WI38 (cell line): ENCODE results near the gene SYNGAP1.
"Not testable (repeated sequence)": the region's sequence is repeated elsewhere in the genome, so short reads cannot be mapped to it uniquely, and the experiment has no call there.

ENCODE experiments used
- H3K4me3 ChIP-seq: 2 replicates; pipeline ENCODE4 v1.5.1; 2011; ENCODE audit warnings: low read depth, mild to moderate bottlenecking, control low read depth, low read length
- TF ChIP-seq, protein P1 (sequence below): IDR thresholded peaks from 2 replicates; pipeline ENCODE4 v1.5.1; 2012; ENCODE audit warnings: low read depth, mild to moderate bottlenecking, control low read depth, low read length

Gene SYNGAP1

DNA sequence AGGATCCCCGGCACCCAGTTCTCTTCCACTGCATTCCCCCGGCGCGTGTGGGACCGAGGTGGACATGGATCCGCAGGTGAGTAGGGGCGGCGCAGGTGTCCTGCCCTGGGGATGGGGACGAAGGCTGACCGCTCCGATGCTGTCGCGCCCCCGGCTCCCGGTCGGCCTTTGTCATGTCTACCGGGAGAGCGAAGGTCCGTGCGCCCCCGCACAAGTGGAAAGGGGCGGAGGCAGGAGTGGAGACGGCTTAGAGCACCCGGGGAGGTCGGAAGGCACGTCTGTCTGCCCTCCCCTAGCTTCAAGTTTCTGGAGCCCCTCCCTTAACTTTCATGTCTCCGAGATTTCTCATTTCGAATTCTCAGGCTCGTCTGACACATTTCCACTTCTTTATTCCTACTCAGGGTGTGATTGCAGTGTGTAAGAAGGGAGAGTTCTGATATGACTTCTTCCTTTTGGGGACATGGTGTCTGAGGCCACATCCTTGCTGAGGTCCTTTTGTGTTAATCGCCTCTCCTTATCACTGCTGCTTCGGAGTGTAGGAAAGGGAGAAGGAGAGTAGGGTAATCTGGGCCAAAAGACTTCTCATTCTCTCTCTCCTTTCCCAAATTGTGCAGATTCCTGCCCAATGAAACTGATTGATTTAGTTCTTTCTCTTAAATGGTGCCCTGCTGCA, 27.8 kb upstream of the SYNGAP1 start:
- TF ChIP-seq, protein P1, sequence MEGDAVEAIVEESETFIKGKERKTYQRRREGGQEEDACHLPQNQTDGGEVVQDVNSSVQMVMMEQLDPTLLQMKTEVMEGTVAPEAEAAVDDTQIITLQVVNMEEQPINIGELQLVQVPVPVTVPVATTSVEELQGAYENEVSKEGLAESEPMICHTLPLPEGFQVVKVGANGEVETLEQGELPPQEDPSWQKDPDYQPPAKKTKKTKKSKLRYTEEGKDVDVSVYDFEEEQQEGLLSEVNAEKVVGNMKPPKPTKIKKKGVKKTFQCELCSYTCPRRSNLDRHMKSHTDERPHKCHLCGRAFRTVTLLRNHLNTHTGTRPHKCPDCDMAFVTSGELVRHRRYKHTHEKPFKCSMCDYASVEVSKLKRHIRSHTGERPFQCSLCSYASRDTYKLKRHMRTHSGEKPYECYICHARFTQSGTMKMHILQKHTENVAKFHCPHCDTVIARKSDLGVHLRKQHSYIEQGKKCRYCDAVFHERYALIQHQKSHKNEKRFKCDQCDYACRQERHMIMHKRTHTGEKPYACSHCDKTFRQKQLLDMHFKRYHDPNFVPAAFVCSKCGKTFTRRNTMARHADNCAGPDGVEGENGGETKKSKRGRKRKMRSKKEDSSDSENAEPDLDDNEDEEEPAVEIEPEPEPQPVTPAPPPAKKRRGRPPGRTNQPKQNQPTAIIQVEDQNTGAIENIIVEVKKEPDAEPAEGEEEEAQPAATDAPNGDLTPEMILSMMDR: no peak
- H3K4me3 ChIP-seq: peak overlapping the region; percentile 88

DNA sequence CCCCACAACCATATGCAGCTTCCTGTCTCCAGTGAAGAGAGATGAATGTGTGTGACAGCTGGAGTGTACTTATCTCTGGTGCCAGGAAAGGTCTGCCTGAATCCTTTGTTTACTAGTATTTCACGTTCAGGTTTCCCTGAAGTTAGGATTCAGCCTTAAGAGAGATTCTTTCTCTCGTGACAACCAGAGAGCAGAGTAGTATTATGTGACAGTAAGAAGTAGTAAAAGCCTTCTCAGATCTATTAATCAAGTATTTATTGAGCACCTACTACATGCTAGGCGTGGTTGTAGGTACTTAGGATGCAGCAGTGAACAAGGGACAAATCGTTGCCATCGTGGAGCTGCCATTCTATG, 27.3 kb upstream of the SYNGAP1 start:
- H3K4me3 ChIP-seq: peak overlapping the region; percentile 88
- TF ChIP-seq, protein P1: no peak

DNA sequence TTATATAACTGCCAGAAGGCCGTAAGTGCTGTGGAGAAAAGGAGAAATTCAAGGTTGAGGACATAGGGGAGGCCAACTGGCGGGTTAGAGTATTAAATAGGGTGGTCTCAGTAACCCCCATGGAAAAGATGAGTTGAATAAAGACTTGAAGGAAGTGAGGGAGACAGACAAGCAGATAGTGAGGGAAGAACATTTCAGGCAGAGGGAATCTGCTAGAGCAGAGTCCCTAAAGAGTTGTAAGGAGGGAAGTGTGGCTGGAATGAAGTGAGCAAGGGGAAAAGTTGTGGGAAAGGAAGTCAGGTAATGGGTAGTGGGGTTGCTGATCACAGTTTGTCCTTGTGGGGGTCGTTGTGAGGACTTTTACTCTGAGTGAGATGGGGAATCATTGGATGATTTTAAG, 26.9 kb upstream of the SYNGAP1 start:
- TF ChIP-seq, protein P1: no peak

DNA sequence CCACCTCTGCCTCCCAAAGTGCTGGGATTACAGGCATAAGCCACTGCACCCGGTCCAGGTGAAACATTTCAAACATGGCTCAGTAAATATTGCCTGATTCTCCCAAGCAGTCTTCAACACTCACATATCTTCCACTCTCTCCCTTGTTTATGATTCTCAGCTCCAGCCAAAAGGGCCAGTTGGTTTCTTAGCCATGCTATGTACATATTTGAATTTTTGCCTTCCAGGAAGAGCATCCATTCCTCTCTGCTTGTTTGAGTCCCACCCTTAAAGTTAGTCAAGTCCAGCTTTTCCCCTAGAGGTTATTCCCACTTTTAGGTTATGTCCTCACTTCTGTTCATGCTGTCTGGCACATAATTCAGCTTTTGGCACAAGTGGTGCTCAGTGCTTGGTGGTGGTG, 22.3 kb upstream of the SYNGAP1 start:
- no peak overlapping the region for H3K4me3 ChIP-seq
- TF ChIP-seq, protein P1: no peak

More for the DNA sequence above, 26.9 kb upstream of the SYNGAP1 start:
- peak overlapping the region; percentile 88 for H3K4me3 ChIP-seq

DNA sequence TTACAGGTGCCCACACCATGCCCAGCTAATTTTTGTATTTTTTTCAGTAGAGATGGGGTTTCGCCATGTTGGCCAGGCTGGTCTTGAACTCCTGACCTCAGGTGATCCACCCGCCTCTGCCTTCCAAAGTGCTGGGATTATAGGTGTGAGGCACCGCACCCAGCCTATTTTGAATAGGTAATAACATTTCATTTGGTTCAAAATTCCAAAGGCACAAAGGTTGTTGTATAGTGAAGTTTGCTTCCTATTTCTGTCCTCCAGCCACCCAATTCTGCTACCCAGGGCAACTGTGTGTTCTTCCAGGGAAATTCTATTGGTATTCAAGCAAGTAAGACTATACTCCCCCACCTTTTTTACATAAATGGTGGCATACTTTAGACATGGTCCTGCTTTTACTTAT, 21.3 kb upstream of the SYNGAP1 start:
- not testable (repeated sequence) for H3K4me3 ChIP-seq

DNA sequence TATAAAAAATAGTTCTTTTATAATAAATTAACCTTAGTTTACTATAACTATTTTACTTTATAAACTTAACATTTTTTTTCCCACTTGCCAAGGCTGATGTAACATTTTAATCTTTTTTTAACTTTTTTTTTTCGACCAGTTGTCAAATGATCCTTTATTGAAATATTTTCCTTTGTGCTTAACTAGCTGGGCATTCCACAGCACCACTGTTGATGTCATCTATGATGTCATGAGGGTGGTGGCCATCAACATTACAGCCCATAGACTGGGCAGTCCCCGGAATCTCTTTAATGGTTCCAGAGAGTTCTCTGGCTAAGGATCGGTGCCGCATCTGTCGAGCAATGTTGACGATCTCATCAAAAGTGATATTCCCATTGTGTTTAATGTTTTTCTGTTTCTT, 20.0 kb upstream of the SYNGAP1 start:
- not testable (repeated sequence) for H3K4me3 ChIP-seq

DNA sequence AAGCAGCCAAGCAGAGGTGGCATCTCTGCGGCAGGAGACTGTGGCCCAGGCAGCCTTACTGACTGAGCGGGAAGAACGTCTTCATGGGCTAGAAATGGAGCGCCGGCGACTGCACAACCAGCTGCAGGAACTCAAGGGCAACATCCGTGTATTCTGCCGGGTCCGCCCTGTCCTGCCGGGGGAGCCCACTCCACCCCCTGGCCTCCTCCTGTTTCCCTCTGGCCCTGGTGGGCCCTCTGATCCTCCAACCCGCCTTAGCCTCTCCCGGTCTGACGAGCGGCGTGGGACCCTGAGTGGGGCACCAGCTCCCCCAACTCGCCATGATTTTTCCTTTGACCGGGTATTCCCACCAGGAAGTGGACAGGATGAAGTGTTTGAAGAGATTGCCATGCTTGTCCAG, 15.0 kb upstream of the SYNGAP1 start:
- TF ChIP-seq, protein P1: no peak

DNA sequence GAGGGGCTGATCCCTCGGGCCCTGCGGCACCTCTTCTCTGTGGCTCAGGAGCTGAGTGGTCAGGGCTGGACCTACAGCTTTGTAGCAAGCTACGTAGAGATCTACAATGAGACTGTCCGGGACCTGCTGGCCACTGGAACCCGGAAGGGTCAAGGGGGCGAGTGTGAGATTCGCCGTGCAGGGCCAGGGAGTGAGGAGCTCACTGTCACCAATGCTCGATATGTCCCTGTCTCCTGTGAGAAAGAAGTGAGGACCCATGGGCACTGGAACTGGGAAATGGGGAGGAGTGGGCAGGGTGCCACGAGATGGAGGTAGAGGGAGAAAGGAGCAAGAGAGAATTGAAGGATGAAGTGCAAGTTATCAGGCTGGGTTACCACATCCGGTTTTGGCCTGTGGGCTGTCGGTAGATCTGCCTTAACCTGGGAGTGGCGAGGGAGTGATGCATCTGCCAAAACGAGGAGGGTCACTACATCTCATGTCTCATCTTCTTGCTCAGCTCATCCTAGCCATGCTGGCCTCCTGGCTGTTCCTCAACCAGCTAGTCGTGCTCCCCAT, 14.4 kb upstream of the SYNGAP1 start:
- TF ChIP-seq, protein P1: no peak
- H3K4me3 ChIP-seq: no peak overlapping the region

More for the DNA sequence above, 15.0 kb upstream of the SYNGAP1 start:
- no peak overlapping the region for H3K4me3 ChIP-seq
